ENCODE data around the gene PRDM10.
"Not testable (repeated sequence)": the region's sequence is repeated elsewhere in the genome, so short reads cannot be mapped to it uniquely, and the experiment has no call there.

The PRDM10 gene, protein sequence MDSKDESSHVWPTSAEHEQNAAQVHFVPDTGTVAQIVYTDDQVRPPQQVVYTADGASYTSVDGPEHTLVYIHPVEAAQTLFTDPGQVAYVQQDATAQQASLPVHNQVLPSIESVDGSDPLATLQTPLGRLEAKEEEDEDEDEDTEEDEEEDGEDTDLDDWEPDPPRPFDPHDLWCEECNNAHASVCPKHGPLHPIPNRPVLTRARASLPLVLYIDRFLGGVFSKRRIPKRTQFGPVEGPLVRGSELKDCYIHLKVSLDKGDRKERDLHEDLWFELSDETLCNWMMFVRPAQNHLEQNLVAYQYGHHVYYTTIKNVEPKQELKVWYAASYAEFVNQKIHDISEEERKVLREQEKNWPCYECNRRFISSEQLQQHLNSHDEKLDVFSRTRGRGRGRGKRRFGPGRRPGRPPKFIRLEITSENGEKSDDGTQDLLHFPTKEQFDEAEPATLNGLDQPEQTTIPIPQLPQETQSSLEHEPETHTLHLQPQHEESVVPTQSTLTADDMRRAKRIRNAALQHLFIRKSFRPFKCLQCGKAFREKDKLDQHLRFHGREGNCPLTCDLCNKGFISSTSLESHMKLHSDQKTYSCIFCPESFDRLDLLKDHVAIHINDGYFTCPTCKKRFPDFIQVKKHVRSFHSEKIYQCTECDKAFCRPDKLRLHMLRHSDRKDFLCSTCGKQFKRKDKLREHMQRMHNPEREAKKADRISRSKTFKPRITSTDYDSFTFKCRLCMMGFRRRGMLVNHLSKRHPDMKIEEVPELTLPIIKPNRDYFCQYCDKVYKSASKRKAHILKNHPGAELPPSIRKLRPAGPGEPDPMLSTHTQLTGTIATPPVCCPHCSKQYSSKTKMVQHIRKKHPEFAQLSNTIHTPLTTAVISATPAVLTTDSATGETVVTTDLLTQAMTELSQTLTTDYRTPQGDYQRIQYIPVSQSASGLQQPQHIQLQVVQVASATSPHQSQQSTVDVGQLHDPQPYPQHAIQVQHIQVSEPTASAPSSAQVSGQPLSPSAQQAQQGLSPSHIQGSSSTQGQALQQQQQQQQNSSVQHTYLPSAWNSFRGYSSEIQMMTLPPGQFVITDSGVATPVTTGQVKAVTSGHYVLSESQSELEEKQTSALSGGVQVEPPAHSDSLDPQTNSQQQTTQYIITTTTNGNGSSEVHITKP

DNA sequence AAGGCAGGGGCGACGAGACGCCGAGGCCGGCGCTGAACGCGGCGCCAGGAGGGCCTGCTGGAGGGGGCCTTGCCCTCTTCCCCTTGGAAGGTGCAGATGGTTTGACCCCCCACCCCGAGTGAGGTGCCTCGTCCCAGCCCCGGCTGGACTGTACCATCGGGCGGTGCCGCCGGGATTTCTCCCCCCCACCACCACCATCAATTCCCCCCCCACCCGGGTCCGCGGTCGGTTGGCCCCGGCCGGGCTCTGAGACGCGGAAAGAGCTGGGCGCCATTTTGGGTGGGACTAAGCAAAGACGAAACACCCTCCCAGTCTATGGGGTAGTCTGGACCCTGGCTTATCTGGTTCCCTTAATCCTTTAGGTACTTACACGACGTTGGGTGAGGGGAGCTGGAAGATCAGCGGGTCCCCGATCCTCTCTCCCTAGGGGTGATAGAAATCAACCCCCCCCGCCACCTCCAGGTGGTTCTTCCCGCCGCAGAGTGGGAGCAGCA lies at the start of gene PRDM10:
Gene PRDM10 (minus strand): TSS at position 484 of the 494 bp plus-strand sequence. CDS start 41,871 bp downstream, outside the sequence.
- peak; percentile 68 for DNase-seq

DNA sequence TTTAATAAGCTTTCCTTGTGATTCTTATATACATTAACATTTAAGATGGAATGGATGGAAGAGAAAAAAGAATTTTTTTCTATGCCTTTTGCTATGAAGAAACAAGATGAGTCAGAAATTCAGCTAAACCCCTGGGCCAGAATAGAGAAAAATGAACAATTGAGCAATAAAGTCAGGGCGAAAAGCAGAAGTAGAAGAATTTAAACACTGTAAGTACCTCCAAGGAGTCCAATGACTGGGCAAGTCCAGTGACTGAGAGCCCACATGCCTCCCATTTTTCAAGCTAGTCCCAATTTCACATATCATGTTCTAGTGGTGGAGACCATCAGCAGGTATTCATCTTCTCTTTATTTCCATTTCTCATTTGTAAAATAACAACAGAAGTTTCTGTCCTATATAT lies 48.4 kb upstream of the PRDM10 start:
- DNase-seq: peak; percentile 74

DNA sequence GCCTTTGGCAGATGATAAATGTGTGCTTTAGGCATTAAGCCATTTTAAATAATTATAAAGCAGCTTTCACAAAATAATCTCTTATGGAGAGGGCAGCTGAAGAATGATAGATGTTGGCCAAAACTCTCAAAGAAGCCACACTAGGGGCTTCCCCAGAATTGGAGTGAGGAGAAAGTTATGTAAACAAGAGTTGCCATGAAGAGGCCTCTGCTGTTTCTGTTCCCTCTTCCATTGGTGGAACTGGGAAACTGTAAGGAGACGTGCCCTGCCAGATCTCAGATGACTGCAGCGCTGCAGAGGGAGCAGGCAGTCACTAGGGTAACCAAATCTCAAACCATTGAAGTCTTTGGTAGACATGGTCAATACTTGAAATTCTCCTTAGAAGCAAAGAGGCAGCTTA lies 47.6 kb upstream of the PRDM10 start:
- no peak for DNase-seq

DNA sequence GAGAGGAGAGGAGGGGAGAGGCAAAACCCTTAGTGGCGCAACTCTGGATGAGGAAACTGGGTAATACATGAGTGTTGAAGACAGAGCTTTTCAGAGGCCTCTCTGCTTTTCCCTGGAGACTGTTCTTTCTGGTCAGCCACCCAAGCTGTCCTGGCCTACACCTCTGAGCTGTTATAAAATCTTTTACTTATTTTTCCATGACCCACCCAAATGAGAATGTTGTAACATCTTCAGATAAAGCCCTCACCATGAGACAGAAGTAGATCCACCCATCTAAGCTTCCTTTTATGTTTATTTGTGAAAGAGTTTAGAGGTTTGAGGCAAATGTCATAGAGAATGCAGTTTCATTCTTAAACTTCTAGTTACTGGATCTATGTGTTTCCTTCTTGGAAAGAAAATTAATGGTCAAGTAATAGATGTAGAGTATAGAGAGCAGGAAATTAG lies 46.7 kb upstream of the PRDM10 start:
- no peak for DNase-seq

DNA sequence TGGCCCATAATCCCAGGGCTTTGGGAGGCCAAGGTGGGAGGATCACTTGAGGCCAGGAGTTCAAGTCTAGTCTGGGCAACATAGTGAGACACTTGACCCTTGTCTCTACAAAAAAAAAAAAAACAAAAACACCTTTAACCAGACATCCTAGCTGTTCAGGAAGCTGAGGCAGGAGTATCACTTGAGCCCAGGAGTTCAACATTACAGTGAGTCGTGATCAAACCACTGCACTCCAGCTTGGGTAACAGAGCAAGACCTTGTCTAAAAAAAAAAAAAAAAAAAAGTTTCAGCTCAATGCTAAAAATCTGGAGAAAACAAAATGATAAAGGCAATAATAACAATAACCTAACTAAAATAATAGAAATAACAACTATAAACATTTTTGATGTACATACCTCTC lies 44.5 kb upstream of the PRDM10 start:
- DNase-seq: no peak

DNA sequence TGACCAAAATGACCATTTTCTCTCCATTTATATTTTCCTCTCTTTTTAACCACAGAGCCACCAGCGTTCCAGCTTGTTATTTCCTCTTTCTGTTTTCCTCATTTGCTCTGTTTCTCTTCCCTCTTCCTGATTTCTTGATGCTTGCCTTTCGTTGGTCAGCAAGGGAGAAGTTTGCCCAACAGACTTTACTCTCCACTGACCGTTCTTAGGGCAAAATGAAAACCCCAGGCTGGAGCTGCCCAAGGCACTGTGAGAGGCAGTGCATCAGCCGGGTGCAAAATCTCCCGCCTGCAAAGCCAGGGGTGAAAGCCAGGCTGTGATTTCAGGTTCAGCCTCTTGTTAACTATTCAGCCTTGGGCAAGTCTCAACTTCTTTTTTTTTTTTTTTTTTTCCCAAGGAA lies 40.9 kb upstream of the PRDM10 start:
- no peak for DNase-seq

DNA sequence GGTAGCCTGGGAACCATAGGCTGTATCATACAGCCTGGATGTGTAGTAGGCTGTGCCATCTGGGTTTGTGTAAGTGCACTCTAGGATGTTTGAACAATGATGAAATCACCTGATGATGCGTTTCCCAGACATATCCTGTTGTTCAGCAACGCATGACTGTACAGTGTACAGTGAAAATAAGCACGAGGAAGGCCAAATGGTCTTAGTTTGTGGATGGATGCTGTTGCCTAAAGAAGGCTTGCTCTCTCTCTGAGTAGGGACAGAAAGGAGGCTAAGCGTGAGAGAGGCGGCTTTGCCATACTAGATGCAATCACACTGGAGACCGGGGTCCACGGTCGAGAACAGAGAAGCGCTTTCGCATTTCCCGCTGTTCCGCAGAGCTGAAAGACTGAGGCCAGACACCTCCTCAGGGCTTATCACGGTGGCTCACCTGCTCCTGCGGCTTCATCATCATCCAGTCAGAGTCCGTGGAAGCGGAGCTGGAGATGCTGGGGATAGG lies 39.5 kb upstream of the PRDM10 start:
- DNase-seq: no peak

DNA sequence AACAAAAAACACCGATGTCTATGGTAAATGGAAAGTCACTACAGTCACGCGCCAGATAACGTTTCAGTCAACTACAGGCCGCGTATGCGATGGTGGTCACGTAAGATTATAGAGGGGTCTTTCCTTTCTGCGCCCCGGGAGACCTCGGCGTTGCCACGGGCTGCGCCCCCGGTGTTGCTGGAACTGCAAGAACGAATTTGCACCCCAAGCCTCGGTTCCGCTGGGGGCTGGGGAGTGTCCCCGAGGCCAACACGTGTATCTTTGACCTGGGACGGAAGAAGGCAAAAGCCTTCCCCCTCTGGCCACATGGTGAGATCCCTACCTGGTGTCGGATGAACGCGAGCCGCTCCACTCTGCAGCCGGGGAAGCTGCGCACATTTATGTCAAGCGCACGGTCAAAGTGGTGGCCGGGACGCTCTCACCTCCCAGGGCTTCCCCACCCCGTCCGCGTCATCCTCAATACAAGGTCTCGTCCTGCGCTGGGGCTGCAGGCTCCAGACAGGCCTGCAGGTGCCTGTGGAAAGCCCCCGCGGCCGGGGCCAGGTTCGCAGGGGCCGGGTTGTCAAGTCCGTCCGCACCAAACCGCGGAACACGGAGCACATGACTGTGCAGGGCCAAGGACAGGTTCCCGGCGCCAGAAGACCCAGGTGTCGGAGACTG lies 37.8 kb upstream of the PRDM10 start:
- DNase-seq: no peak

DNA sequence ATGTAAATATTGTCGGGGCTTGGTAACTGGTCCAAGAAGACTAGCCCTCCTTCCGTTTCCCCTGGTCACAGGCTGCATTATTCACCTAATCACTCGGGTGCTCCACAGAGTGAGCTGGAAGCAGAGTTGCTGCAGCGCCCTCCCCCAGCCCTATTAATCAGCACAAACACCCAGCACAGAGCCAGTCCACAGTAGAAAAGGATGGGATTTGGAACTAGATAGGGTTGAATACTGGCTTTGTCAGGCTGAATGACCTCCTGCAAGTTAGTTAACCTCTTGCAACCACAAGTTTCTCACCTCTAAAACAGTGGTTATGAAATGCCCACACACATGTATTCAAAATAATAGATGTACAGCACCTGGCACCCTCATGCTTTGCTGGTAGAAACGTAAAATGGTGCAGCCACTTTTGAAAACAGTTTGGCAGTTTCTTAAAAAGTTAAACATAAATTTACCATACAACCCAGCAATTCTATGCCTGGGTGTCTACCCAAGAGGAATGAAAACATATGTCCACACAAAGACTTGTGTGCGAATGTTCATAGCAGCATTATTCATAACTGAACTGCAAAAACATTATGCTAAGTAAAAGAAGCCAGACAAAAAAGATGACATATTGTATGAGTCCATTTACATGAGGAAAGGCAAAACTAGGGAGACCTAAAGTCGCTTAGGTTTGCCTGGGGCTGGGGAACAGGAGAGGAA lies 35.4 kb upstream of the PRDM10 start:
- no peak for DNase-seq

DNA sequence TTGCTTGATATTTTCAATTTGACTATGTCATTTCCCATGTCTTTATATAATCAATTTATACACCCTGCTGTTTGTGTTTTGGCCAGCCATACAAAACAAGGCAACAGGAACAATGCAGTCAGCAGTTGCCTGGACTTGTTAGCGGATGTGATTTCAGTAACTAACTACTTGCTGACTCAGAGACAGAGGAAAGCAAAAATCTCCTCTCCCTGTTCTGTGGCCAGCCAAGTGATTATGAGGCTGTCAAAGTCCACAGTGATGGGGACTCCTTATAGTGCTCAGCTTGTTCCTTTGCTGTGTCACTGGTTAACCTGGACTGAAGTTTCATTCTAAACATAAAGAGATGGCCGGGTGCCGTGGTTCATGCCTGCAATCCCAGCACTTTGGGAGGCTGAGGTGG lies 34.4 kb upstream of the PRDM10 start:
- no peak for DNase-seq

DNA sequence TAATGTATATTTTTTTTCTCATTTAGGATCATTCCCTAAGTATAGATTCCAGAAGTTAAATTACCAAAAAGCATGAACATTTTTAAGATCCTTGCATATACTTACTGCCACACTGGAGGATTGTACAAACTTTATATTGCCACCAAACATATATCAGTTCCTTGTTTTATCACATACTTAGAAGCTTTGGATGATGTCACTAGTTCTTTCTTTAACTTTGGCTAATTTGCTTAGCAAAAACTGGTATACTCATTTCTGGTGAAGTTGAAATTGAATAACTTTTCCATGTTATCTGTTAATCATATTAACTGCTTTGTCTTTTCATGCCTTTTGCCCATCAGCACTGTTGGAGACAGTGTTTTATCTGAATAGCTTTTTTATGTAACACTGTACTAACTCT lies 31.6 kb upstream of the PRDM10 start:
- no peak for DNase-seq

DNA sequence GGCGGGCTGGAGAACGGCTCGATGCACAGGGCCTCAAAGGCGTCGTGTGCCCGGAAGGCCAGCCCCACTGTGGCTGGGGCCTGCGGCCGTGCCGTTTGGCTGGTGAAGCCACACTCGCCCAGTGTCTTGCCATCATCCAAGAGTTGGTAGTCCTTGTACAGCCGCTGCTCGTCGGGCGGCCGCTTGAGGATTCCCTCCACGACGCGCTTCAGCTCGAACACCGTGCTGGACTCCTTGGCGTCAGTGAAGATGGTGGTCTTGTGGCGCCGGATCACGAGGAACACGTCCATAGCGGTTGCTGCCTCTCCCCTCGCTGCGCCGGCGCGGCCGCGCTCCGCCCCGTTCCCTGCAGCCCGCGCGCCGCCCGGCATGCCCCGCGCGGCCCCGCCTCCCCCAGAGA lies 30.3 kb upstream of the PRDM10 start:
- no peak for DNase-seq

DNA sequence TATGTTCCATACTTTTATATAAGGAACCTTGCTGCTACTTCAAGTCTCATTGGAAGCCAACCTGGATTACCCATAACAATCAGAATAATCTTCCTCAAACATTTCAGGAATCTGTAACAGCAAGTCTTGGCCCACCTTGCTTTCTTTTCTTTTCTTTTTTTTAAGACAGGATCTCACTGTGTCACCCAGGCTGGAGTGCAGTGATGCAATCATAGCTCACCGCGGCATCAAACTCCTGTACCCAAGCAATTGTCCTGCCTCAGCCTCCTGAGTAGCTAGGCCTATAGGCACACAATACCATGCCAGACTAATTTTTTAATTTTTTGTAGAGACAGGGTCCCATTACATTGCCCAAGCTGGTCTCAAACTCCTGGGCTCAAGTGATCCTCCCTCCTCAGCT lies 29.3 kb upstream of the PRDM10 start:
- DNase-seq: no peak

DNA sequence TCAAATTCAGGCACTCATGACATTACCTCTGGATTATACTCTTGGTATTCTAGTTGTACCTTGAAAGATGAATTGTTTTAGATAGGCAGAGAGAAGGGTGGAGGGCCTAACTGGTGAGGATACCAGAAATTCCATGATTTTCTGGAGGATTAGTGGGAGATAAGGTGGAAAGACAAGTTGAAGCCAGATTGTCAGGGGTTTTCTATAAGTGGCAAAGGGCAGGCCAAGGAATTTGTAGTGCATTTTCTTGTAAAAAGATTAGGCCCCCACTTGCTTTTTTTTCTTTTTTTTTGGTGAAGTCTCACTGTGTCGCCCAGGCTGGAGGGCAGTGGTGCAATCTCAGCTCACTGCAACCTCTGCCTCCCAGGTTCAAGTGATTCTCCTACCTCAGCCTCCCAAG lies 28.4 kb upstream of the PRDM10 start:
- no peak for DNase-seq

DNA sequence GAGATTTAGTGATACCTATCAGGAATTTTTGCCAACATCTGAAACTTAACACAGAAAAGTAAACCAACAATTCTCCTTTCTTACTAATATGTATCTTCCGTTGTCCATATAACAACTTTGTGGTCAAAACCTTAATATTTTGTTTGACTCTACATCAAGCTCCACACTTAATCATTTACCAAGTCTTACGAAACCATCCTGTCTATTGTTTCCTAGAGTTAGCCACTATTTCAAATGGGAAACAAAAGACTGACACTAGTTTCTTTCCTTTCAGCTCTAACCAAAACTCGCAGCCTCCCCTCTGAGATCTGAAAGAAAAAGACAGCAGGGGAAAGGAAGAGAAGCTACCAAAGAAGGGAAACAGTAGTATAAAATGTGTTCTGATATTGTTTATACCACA lies 26.5 kb upstream of the PRDM10 start:
- no peak for DNase-seq

DNA sequence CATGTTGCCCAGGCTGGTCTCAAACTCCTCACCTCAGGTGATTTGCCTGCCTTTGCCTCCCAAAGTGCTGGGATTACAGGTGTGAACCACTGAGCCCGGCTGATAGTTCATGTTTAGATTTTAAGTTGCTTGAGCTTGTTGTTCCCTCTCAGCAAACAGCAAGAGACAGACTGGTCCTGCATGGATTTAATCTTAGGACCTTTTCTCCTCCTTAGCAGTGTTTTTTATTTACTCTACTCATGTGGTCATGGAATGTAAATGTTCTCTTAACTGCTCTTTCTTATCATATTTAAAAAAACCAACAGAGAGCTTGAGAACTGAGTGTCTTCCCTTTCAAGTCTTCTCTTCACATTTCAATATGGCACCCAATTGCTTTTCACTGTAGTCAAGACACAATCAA lies 22.7 kb upstream of the PRDM10 start:
- no peak for DNase-seq

DNA sequence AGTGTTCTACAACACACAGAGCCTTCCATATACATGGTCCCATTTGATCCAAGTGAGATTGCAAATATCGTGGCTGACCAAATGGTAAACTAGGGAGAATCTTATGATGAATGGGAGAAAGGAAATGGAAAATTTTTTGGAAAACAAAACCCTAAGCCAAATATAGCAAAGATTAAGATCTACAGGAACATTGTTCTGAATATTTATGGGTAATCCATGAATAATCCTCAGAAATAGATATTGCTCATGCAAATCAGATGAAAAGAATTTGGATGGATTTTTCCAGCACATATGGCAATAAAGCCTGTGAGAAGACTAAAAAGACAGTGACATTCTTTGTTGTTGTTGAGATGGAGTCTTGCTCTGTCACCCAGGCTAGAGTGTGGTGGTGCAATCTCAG lies 21.7 kb upstream of the PRDM10 start:
- no peak for DNase-seq

DNA sequence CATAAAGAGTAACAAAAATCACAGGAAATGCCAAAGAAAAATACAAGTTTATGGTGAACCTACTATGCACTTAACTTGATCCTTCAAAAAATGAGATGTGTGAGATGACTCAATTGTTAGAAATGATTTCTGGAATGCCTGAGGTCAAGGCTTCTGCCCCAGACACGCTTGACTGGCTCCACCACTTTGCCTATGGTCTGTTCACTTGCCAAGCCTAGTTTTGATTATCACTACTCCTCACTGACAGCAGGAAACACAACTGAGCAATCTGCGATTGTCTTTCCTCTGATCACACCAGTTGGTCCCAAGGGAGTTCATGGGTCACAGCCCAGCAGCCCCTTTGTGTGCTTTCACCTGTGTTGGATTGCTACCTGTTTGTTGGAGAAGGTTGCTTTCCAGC lies 20.6 kb upstream of the PRDM10 start:
- DNase-seq: no peak

DNA sequence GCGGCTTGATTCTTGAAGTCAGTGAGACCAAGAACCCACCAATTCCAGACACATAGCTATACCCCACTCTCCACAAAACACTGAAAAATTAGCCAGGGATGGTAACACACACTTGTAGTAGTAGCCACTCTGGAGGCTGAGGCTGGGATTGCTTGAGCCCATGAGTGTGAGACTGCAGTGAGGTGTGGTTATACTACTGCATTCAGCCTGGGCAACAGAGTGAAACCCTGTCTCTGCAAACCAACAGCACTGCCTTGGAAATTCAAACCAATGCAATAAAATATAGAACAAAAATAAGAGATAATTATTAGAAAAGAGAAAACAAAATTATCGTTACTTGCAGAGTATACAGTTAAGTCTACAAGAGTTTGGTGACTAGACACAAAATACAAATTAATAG lies 20.2 kb upstream of the PRDM10 start:
- no peak for DNase-seq

DNA sequence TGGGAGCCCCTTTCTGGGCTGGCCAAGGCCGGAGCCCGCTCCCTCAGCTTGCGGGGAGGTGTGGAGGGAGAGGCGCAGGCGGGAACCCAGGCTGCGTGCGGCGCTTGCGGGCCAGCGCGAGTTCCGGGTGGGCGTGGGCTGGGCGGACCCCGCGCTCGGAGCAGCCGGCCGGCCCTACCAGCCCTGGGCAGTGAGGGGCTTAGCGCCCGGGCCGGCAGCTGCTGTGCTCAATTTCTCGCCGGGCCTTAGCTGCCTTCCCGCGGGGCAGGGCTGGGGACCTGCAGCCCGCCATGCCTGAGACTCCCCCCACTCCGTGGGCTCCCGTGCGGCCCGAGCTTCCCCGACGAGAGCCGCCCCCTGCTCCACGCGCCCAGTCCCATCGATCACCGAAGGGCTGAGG lies 19.0 kb upstream of the PRDM10 start:
- DNase-seq: not testable (repeated sequence)

DNA sequence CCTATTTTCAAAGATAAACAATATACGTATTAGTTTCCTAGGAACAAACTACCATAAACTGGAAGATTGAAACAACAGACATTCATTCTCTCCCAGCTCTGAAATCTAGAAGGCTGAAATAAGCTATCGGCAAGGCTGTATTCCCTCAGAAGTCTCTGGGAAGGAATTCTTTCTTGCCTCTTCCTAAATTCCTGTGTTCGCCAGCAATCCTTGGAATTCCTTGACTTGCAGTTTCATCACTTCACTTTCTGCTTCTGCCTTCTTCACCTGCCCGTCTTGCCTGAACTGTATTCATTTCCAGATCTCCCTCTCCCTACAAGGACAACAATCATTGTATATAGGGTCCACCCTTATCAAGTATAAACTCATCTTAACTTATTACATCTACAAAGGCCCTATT lies 17.7 kb upstream of the PRDM10 start:
- no peak for DNase-seq

DNA sequence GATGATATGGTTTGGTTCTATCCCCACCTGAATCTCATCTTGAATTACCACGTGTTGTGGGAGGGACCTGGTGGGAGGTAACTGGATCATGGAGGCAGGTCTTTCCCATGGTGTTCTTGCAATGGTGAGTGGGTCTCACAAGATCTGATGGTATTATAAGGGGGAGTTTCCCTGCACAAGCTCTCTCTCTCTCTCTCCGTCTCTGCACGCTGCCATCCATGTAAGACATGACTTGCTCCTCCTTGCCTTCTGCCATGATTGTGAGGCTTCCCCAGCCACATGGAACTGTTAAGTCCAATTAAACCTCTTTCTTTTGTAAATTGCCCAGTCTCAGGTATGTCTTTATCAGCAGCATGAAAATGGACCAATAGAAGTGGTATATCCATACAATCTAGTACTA lies 13.2 kb upstream of the PRDM10 start:
- not testable (repeated sequence) for DNase-seq
